Measurements from ENCODE around the gene IVNS1ABP. TPM values are rescaled to one million over a fixed set of nuclear protein-coding genes. Genes with fewer than 3 reads are reported as not detected.

Gene IVNS1ABP
- total RNA-seq (2022; extraction: Qiagen RNA extraction): 24.0 to 28.6 TPM (median 25.1 TPM) in 5 replicates

DNA sequence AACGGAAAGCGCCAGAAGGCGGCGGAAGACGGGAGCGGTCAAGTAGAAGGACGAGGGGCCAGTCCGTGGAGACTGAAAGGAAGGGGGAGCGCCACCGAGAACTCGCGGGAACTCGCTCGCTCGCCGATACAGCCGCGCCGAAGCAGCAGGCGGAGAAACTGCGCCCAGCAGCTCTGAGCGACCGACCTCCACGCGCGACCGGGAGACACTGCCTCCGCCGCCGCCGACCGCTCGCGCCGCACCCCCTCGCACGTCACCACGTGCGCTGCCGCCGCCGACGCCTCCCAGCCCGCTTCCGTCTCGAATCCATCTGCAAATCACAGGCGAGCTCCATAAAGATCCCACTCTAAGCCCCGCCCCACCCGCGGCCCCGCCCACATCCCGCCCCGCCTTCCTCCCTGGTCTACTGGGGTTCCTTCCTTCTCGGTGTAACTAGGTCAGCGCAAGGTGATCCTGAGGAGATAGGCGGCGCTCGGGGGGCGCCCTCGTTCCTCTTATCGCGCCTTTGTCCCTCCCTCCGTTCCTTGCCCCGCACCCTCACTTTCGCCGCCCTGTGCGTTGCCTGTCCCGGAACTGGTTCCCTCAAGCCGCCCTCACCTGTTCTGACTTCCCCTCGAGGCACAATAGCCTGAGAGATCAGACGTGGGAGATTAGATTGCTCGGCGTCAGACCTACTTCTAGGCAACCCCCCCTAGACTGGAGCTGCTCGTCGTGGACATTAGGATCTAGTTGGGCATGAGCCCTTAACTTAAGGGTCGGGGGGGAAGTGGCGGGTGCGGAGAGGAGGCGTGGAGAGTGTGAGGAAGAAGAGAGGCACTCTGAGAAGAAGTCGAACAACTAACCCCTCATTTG is at the start of gene IVNS1ABP:
Gene IVNS1ABP, minus strand, starts transcription at position 210 of the 852 bp plus-strand sequence. CDS start 7,750 bp downstream, outside the sequence.

Other genes starting within 250 kb of the IVNS1ABP start
- gene TRMT1L, start 160.3 kb downstream of the IVNS1ABP start, total RNA-seq (2022; extraction: Qiagen RNA extraction): 11.9 to 13.7 TPM (median 13.5 TPM) in 5 replicates
- 1.1 to 1.5 TPM (median 1.4 TPM) in 5 replicates for gene SWT1, start 160.1 kb downstream of the IVNS1ABP start, total RNA-seq (2022; extraction: Qiagen RNA extraction)

All from A549 treated with CORT108297 at 1 μM for 4 hours (cell line).